GM19467 (cell line): ENCODE results near the gene STRN3.
"Not testable (repeated sequence)": the region's sequence is repeated elsewhere in the genome, so short reads cannot be mapped to it uniquely, and the experiment has no call there.

ENCODE experiments used
- ATAC-seq: cut with Tn5 transposase; IDR thresholded peaks from one replicate; pipeline ENCODE4 v1.9.1; 2021; ENCODE audit warnings: mild to moderate bottlenecking, moderate library complexity; ENCODE audit not compliant: unreplicated experiment

Gene STRN3

DNA sequence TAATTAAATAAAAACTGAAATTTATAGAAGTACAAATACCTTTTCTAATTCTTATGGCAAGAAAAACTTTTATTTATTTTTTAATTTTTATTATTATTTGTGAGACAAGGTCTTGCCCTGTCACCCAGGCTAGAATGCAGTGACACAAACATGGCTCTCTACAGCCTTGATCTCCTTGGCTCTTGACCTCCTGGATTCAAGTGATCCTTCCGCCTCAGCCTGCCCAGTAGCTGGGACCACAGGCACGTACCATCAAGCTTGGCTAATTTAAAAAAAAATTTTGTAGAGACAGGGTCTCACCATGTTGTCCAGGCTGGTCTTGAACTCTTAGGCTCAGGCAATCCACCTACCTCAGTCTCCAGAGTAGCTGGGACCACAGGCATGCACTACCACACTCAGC, 104.4 kb downstream of the STRN3 start:
- no peak for ATAC-seq

DNA sequence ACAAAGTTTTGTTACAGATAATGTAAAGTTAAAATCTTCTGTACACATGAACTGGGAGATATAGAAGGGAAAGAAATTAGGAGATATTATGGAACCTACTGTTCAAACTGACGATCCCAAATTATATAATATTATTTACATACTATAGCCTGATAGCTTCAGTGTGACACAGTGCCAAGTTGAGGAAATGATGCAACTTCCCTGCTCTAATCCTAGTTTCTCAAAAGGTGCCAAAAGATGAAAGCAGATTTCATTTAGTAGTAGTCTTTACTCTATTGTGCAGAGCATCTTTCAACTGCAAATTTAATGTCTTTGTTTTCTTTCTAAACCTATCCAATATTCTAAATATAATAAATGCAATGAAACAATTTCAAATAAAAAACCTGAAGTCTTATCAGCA, 104.9 kb downstream of the STRN3 start:
- no peak for ATAC-seq

DNA sequence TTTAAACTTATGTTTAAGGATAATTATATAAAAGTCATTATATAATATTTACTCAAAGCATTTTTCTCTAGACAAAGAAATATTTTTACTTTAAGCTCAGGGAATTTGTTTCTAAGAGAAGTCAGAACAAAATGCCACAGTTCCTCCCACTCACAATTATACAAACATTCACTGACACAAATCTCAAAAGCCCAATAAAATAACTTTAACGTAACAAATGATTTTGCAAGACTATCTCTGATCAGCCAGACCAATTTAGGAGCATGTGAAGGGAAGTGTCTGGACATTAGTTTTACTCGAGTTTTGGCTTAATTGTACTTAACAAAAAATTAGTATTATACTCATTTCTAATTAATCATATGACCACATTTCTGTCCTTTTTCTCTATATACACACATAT, 110.6 kb downstream of the STRN3 start:
- no peak for ATAC-seq

DNA sequence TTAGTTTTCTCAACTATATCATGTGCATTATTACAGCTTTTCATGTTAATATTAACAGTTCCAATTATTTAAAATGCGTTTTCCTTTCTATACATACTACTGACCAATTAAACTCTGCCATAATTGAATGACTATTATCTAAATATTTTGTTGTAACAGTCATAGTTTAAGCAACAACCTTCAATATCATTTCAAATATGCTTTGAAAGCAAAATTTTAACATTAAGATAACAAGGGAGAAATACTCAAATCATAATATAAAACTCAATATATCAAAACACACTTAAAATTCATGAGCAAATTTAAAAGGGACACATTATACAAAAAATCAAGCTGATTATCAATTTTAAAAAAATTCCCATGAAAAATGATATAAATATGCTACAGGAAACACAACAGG, 111.4 kb downstream of the STRN3 start:
- ATAC-seq, result no peak

DNA sequence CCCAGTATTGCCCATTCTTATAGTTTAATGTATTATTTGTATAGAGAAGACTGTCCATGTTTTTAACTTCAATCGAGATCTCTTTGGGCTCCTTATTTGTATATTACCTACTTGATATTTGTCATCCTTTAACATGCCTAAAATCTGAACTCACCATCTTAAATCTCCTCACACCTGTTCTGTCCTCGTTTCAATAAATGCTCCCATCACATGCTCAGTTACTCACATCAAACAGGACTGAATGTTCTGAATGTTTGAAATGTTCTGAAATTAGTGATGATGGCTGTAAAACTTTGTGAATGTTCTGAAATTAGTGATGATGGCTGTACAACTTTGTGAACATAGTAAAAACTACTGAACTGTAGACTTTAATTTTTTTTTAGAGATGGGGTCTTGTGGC, 117.4 kb downstream of the STRN3 start:
- no peak for ATAC-seq

DNA sequence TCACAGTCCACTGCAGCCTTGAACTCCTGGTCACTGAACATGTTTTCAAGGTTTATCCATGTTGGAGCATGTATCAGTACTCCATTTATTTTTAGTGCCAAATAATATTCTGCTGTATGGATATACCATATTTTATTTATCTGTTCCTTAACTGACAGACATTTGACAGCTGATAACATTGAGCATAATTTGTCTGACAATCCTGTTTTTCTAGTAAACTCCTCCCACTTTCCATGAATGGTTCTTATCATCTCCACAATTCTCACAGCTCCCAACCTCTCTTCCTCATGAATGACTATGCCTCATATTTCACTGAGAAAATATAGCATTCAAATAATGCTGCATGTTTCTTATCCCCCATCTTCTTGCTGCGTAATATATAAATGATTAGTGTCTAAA, 118.5 kb downstream of the STRN3 start:
- no peak for ATAC-seq

DNA sequence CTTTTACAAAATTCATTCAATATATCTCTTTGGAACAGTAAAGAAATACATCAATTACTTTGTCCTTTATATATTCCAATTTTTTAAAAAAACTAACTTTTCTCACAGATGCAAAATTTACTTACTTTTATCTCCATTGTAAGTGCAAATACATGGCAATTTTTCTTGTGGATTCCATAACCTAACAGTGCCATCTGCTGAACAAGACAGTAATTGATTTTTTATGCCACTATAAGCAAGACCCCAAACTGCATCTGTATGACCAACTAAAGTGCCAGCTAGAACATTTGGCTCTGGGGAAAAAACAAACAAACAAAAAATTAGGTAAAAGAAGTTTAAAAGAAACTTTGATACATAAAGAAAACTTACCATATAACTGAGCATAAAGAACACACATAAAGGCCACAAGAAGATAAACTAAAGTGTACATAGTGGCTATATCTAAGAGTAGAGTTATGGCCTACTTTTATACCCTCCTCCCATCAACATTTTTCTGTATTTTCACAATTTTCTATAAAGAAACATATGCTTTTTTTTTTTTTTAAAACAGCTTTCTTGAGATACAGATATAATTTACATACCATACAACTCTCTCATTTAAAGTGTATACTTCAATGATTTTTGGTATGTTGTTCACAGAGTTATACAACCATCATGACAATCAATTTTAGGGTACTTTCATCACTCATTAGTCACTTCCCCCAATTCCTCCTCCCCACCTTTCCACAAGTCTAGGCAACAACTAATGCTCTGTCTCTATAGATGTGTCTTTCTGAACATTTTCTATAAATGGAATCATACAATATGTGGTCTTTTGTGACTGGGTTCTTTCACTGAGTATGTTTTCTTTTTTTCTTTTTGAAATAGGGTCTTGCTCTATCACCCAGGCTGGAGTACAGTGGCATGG, 119.2 kb downstream of the STRN3 start:
- ATAC-seq, result no peak

DNA sequence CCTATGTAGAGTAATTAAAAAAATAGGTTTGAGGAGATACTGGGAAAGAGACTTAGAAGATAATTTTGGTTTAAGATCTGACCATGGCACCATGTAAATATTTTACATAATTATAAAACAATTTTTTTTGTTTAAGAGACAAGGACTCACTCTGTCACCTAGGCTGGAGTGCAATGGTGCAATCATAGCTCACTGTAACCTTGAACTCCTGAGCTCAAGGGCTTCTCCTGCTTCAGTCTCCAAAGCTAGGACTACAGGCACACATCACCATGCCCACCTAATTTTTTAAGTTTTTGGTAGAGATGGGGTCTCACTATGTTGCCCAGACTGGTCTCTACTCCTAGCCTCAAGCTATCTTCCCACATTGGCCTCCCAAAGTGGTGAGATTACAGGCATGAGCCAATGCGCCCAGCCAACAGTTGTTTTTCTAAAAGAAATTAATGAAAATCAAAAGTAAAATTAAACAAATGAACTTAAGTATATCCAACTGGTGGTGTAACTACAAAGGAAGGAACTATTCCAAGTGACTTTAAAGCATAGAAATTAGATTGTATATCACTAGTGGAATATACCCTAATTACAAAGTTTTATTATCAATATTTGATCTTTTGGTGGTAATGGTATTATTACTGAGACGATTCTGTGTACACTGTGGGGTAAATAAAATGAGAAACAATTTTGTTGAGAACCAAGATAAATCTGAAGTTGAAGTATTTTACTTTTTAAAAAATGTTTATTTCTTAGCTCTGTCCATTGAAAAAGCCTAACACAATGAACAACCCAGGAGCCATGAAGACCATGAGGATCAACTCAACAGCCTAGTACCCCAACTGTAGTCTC, 122.7 kb downstream of the STRN3 start:
- ATAC-seq, result no peak

DNA sequence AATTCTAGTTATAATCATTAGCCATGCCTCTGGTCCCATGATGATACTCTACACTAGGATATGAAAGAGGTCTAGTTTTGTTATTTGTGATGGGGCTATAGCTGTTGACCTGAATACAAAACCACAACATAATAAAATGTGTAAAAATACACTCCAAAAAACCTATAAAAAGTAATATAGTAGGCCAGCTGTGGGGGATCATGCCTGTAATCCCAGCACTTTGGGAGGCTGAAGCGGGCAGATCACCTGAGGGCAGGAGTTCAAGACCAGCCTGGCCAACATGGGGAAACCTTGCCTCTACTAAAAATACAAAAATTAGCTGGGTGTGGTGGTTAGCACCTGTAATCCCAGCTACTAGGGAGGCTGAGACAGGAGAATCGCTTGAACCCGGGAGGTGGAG, 129.1 kb downstream of the STRN3 start:
- not testable (repeated sequence) for ATAC-seq

DNA sequence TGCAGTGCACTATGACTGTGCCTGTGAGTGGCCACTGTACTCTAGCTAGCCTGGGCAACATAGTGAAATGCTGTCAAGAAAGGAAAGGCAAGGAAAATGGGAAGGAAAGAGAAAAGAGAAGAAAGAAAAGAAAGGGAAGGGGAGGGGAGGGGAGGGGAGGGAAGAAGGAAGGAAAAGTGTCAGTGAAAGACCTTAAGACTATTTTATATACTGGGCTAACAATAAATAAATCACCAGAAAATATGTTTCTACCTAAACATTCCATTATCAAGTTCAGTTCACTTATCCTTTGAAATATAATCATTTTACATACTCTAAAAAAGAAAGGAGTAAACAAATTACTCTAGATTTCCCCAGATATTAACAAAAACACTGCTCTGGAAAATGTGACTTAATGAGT, 129.7 kb downstream of the STRN3 start:
- no peak for ATAC-seq

DNA sequence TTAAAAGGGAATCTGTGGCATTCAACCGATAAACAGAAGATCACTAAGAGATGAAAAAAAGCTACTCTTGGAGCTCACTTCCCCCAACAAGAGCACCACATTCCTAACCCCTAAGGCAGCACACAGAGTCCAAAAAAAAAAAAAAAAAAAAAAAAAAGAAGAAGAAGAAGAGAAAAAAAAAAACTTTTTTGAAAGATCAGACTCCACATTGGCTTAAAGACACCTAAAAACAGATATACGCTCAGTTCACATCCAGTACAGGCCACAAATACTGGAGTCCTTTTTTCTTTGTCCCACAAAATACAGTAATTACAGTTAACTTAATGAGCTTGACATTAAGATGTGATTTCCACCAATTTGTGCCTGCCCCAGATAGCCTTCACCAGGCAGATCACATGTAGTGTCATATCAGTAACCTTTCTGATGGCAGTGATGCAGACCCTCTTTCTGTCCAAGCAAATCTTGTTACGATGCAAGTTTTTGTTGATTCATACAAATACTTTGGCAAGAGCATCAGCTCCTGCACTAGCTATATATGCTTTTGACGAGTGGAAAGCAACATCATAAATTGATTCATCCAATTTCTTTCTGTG, 131.2 kb downstream of the STRN3 start:
- ATAC-seq, result no peak

DNA sequence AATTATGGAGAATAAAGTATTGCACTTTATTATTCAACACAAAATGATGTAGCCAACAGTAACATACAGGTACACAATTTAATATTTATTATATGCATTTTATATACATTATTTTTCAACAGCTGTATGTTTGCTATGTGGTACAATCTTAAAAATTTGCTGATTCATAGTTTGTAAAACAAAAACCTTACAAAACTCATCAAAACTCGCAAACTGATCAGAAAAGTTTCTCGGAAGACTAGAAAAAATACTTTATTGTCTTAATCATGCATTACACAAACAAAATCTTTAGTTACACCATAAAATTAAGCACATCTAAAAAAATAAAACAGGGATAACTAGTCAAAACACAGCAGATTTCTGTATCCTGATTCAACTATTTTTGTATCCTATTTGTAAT, 132.4 kb downstream of the STRN3 start:
- no peak for ATAC-seq

DNA sequence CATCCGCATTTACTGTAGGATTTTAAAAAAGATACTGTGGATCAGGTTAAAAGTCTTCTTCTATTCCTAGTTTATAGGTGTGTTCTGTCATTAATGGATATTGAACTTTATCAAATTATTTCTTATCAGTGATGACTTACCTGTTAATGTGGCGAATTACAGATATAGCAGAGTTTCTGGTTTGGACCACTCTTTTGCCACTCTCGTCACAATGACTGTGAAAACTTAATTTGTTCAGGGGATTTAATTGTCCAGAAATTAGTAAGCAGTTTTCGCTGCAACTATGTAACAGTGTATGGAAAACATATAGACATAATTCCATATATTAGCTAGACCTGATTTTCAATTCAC, 137.0 kb downstream of the STRN3 start:
- ATAC-seq, result no peak

DNA sequence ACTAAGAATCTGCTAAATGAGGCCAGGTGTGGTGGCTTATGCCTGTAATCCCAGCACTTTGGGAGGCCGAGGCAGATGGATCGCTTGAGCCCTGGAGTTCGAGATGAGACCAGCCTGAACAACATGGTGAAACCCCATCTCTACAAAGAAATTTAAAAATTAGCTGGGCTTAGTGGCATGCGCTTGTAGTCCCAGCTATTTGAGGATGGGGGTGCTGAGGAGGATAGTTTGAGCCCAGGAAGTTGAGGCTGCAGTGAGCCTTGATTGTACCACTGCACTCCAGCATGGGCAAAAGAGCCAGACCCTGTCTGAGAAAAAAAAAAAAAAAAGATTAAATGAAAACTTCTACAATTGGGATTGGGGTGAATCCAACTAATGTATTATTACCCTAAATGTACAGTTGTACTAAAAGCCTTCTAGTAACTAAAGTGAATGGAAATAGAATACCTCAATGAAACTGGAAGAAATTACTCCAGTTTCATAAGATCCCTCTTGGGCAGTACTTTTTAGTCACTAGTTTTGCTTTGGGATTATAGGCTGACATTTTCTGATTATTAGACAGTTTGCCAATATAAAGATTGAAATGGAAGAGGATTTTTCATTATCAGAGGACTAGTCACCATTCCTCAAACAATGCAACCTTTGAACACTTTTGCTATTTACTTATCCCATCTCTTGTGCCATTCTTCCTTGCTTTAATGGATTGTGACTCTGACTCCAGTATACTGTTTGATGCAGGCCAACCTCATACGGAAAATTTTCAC, 137.5 kb downstream of the STRN3 start:
- no peak for ATAC-seq

DNA sequence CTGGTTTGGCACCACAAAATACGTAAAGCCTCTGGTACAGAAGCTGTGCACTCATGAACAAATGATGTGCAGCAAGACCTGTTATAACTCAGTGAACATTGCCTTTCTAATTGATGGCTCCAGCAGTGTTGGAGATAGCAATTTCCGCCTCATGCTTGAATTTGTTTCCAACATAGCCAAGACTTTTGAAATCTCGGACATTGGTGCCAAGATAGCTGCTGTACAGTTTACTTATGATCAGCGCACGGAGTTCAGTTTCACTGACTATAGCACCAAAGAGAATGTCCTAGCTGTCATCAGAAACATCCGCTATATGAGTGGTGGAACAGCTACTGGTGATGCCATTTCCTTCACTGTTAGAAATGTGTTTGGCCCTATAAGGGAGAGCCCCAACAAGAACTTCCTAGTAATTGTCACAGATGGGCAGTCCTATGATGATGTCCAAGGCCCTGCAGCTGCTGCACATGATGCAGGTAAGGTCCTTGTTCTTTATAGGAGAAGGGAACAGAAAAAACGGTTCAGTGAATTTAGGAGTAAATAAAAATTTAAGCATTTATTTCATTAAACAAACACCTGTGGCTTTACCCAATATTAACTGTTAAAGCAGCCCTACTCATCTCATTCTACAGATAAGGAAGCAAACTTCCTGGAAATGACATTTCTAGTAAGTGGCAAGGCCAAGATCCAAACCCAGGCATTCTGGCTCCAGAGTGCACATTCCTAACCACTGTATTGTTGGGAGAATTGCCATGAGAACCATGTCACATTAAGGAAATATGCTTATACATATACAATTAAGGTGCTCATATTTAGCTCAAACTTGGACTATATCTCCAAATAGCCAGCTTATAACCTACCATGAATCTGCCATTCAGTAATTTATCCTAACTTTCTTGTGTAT, 140.1 kb downstream of the STRN3 start:
- ATAC-seq, result no peak

DNA sequence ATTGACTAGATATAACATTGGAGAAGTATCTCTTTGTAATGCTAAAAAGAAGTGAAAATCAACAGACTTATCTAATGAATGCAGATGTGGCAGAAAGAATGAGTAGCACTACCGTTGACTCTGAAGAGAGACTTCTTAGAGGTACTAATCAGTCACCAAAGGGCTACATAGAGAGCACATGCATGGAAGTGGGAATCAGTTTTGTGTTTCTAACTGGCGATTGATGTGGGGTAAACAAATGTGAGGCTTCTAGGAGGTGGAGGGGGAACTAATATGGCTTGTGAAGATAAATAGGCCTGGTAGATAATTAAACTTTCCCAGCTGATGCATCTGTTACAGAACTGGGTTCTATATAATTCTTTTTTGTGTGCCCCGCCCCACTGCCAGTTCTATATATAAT, 141.3 kb downstream of the STRN3 start:
- no peak for ATAC-seq

DNA sequence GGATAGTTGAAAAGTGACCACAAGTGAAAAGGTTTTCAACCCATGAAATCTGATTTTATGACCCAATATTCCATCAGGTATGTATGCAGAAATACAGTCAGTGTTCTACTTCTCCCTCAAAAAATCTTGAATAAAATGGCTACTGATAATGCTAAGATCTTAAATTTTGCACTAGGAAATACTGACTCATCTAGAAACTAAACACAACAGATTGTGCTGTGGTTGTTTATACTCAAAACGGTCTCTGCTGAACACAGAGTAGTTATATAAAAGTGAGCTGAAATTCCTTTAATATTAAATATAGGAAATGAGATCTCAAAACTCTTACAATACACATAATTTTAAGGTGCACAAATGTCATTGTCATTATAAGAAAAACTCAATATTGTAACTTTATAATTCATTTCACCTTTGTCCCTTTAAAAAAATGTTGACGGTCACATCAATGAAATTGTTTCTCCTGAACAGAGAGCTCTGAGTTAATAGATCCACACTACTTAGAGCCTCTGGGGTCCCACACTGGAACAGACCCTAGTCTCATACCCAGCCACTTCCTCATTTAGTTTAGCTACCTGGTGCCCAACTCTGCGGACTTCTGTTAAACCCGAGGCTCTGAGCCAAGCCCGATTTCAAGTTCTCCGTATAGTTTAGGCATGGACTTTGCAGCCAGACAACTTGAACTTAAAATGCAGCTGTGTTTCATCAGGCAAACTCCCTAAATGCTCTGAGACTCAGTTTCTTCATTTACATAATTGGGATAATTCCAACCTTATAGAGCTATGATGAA, 142.5 kb downstream of the STRN3 start:
- ATAC-seq, result no peak

DNA sequence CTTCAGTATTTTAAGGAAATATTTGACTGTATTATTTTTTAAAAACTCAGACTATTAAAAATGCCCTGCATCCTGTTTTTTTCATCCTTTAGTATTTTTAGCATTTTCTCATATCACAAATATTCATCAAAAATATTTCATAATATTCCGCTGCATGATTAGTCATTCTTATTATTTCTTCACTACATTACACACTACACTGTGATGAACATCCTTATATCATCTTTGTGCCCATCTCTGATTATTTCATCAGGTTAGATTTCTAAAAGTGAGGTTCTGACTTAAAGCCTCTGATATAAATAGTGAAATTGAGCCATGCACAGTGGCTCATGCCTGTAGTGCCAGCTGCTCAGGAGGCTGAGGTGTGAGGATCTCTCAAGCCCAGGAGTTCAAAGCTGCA, 143.7 kb downstream of the STRN3 start:
- no peak for ATAC-seq

DNA sequence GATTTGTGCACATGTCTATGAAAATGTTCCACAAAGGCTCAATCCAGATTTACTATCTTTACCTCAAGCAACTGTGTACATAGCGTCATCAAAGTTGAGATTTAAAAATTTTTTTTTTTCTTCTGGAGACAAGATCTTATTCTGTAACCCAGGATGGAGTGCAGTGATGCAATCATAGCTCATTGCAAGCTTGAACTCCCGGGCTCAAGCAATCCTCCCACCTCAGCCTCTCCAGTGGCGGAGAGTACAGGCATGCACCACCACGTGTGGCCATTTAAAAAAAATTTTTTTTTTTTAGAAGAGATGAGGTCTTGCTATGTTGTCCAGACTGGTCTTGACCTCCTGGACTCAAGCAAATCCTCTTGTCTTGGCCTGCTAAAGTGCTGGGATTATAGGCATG, 149.5 kb downstream of the STRN3 start:
- no peak for ATAC-seq

DNA sequence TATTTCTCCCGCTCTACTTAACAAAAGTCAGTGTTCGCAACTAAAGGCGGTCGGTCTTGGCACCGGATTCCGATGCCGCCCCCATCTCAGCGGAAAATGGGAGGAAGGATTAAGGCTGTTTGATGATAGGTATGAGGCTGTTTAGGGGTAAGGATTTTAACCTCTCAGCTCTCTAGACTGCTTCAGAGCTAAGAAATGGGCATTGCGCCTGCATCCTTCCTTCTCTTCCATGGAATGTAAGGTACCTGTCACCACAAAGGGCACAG, 150.5 kb downstream of the STRN3 start:
- ATAC-seq, result no peak
